Measurements from ENCODE around the gene SLC39A2. TPM values are rescaled to one million over a fixed set of nuclear protein-coding genes. Genes with fewer than 3 reads are reported as not detected.
"Not testable (repeated sequence)": the region's sequence is repeated elsewhere in the genome, so short reads cannot be mapped to it uniquely, and the experiment has no call there.

SLC39A2 gene
- total RNA-seq, 2 experiments from 2014 or later, result 0.16 to 0.44 TPM

DNA sequence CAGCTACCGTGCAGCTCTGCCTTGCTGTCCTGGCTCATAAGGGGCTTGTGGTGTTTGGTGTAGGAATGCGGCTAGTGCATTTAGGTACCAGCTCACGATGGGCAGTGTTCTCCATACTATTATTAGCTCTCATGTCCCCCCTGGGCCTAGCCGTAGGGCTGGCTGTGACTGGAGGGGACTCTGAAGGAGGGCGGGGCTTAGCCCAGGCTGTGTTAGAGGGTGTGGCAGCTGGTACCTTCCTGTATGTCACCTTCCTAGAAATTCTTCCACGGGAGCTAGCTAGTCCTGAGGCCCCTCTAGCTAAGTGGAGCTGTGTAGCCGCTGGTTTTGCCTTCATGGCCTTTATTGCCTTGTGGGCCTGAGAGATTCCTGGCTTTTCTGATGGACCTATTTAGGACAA, 2.1 kb downstream of the SLC39A2 start:
- H3K9me3 Mint-ChIP-seq (ENCODE audit: low read depth), result no peaks in the 10 kb centered on the region
- no peak overlapping the region for H3K27ac Mint-ChIP-seq
- H3K36me3 Mint-ChIP-seq, result peaks cover 9% of the 10 kb centered on the region
- no peaks in the 10 kb centered on the region for H3K4me1 Mint-ChIP-seq
- CTCF ChIA-PET, result interaction anchor here (1.1 to 3.0 kb wide), 3 partner anchors 14 to 103 kb away, joined by 3 to 13 read pairs (median 6); no protein-coding TSS in a partner anchor
- DNase-seq (no peak), ATAC-seq (no peak)
- no peak overlapping the region for H3K4me3 Mint-ChIP-seq
- no peaks in the 10 kb centered on the region for H3K27me3 Mint-ChIP-seq

DNA sequence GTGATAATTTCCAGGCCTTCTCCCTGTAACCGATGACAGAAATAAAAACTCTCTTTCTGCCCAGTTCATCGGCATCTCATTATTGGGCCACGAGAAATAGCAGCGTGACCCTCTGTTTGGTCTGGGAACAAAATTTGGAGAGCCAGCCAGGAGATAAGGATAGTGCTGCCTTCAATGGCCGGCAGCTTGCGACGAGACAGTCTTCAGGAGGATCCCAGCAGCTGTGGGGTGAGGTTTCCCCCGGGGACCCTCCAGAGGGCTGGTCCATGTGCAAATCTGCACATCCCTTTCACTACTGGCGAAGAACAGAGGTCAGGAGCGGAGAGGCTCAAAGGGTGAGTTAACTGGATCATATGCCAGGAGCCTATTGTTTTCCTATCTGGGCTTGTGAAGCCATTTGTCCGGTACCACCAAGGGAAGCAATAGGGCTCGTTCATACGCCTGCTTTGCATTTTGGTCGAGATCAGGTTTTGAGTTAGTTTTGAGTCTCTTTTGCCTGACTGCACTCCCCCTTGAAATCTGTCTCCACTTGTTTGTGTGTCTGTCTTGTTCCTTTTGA, 4.8 kb downstream of the SLC39A2 start:
- H3K4me3 Mint-ChIP-seq, result no peak overlapping the region
- ATAC-seq (no peak), DNase-seq (no peak)
- H3K36me3 Mint-ChIP-seq, result no peaks in the 10 kb centered on the region
- H3K27me3 Mint-ChIP-seq, result no peaks in the 10 kb centered on the region
- no peaks in the 10 kb centered on the region for H3K4me1 Mint-ChIP-seq
- no peaks in the 10 kb centered on the region for H3K9me3 Mint-ChIP-seq (ENCODE audit: low read depth)
- no peak overlapping the region for H3K27ac Mint-ChIP-seq
- CTCF ChIA-PET, result interaction anchor here (1.2 to 3.7 kb wide), 4 partner anchors 10 to 100 kb away, joined by 3 to 29 read pairs (median 4); no protein-coding TSS in a partner anchor

DNA sequence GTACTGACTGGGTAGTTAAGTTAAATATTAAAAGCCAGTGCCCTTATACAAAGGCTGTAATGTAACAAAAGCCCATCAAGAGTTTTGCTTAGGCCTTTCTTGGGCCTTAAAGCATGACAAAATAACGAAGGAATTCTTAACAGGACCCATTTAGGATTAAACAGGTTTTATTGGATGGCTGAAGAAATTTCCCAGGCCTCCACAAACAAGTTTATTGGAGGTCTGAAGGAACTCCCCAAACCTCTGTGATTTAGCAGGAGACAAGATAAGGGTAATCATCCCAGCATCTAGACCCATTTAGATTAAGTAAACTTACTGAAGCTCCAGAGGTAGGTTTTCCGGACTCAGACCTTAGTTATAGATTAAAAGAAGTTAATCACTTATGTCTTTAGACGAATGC, 10.6 kb downstream of the SLC39A2 start:
- H3K9me3 Mint-ChIP-seq (ENCODE audit: low read depth), result not testable (repeated sequence)

DNA sequence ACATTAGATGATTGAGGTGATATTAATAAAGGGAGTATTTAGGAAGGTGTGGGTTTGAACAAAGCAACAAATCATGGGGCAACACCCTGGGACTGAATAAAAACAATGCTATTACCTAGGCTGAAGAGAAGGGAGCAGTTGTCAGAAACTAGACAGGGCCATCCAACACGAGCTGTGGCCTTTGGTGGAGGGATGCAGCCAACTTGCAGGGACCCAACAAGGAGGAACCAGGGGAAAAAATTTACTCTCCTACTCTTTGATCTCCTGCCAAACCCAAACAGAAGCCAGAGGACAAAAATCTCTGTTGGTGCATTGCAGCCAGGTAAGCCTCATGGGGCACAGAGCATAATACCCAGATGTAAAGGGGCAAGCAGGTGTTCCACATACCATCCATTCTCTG, 12.0 kb downstream of the SLC39A2 start:
- Mint-ChIP-seq H3K27ac (no peak overlapping the region), H3K27me3 (peaks cover 23% of the 10 kb centered on the region), H3K36me3 (no peaks in the 10 kb centered on the region), H3K4me3 (no peak overlapping the region), H3K9me3 (ENCODE audit: low read depth) (no peaks in the 10 kb centered on the region), H3K4me1 (no peaks in the 10 kb centered on the region)
- ATAC-seq (no peak), DNase-seq (no peak)
- CTCF ChIA-PET, result interaction anchor here (2.2 to 11.2 kb wide), 4 partner anchors 29 to 95 kb away, joined by 12 to 170 read pairs (median 122); partner anchors contain the start of gene ZNF219

More for the DNA sequence above, 10.6 kb downstream of the SLC39A2 start:
- H3K4me3 Mint-ChIP-seq, DNase-seq, CTCF ChIA-PET, H3K4me1 Mint-ChIP-seq, ATAC-seq, H3K36me3 Mint-ChIP-seq, H3K27ac Mint-ChIP-seq: not testable (repeated sequence)
- H3K27me3 Mint-ChIP-seq, result peaks cover 23% of the 10 kb centered on the region

DNA sequence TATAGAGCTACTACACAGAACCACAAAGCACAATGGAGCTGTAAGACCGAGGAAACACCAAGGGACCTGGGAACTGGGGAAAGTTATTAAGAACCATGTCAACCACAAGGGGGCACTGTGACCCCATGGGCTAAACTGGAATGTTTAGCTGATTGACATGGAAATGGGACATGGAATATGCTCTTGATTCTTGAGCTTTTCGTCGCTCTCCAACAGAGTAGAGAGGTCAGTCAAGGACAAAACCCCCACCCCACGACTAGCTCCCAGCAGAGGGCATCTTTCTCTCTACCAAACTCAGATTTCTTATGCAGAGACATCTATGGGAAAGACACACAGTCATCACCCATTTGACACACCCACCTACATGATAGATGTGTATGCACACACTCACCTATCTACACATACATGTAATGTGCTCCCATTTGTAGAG, 15.7 kb downstream of the SLC39A2 start:
- CTCF ChIA-PET, result interaction anchor here (0.7 to 11.2 kb wide), 44 partner anchors 9 to 540 kb away, joined by 3 to 170 read pairs (median 5); partner anchors contain the start of genes ARHGEF40, NDRG2, RNASE13 and RNASE8
- Mint-ChIP-seq H3K4me3 (no peak overlapping the region), H3K27me3 (peaks cover 23% of the 10 kb centered on the region), H3K9me3 (ENCODE audit: low read depth) (no peaks in the 10 kb centered on the region), H3K4me1 (no peaks in the 10 kb centered on the region), H3K27ac (no peak overlapping the region), H3K36me3 (no peaks in the 10 kb centered on the region)
- DNase-seq, result peak; percentile 83
- peak; percentile 78 for ATAC-seq

DNA sequence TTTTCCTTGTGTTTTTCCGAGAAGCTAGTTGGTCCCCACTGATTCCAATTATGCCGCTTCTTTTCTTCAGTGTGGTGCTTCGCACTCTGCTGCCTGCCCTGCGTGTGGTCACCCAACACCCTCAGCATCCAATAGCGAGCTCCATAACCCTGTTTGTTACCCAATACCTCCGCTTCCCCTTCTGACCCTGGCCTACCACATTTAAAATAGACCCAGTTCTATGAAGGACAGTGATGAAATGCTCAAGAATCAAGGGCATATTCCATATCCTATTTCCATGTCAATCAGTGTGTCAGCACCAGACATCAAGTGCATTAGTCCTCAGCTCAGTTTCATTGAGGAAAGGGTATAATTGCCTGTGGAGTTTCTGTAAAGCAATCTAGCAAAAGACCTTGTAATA, 16.2 kb downstream of the SLC39A2 start:
- peaks cover 23% of the 10 kb centered on the region for H3K27me3 Mint-ChIP-seq
- DNase-seq (no peak), ATAC-seq (no peak)
- H3K9me3 Mint-ChIP-seq (ENCODE audit: low read depth), result no peaks in the 10 kb centered on the region
- H3K4me3 Mint-ChIP-seq, result no peak overlapping the region
- no peaks in the 10 kb centered on the region for H3K4me1 Mint-ChIP-seq
- no peak overlapping the region for H3K27ac Mint-ChIP-seq
- no peaks in the 10 kb centered on the region for H3K36me3 Mint-ChIP-seq
- CTCF ChIA-PET, result interaction anchor here (0.7 to 11.2 kb wide), 40 partner anchors 8 to 327 kb away, joined by 3 to 170 read pairs (median 6); partner anchors contain the start of genes ARHGEF40, NDRG2, RNASE13 and RNASE8

DNA sequence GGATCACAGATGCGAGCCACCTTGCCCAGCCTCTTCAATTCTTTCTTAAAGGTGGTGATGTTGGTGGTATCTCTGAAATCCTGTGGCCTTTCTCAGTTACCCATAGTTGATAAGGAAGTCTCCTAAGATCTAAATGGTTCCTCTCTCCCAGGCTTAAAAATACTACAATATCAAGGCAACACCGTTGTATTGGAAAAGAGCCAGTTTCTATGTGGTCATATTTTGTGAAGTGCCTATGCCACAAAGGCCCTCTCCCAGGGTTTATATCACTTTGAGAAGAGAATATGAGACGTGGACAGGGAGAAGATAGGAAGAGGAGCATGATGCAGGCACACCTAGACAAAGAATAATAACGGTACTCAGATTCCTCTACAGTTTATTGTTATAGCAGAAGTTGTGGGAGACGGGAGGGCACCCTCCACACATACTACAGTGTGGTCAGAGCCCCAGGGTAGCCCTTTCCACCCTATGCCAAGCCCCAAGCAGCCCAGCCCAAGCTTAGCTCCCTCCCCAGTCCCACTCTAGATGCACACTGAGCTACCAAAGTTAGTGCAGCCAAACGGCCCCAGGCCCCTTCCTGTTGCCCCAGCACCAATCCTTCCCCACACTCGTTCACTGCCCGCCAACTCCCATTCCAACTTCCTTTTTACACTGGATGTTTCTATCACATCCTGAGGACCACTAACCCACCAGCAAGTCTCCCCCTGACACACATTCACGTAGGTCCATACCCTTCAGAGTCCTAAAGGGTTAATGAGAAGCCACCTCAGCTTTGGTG, 17.5 kb downstream of the SLC39A2 start:
- no peak overlapping the region for H3K27ac Mint-ChIP-seq
- CTCF ChIA-PET, result interaction anchor here (1.1 to 11.2 kb wide), 11 partner anchors 7 to 89 kb away, joined by 3 to 170 read pairs (median 26); partner anchors contain the start of genes NDRG2, RNASE13, SLC39A2 and TMEM253
- no peak for ATAC-seq
- H3K36me3 Mint-ChIP-seq, result no peaks in the 10 kb centered on the region
- no peak for DNase-seq
- H3K9me3 Mint-ChIP-seq (ENCODE audit: low read depth), result no peaks in the 10 kb centered on the region
- peaks cover 22% of the 10 kb centered on the region for H3K27me3 Mint-ChIP-seq
- H3K4me1 Mint-ChIP-seq, result no peaks in the 10 kb centered on the region
- H3K4me3 Mint-ChIP-seq, result no peak overlapping the region

DNA sequence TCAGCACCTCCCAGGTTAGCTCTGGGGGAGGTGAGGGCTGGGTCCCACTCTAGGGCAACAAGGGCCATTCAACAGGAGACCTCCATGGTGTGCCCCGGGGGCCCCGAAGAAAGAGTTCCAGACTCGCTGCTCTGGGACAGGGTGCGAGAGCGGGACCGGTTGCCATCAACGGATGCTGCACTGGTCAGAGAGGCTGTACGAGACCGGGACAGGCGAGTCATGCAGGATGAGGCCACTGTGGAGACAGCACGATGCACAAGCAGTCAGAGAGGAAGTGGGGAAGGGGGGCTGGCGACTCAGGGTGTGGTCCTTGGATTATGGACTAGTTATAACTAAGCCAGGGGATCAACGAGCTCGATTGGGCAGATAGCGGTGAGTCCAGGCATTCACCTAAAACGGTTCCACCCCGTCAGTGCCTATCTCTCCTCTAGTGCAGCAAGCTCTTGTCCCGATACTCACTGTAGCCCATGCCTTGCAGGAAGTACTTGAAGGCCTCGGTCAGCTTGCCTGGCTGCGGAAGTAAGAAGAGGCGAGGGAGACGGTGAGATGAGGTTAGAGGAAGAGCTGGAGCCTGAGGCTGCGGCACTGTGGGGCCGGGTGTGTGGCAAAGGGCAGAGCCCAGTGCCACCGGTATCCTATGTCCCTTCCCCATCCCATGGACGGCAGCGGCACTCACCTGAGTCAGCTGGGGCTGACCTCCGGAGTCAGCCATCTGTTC, 18.6 kb downstream of the SLC39A2 start:
- Mint-ChIP-seq H3K36me3 (no peaks in the 10 kb centered on the region), H3K4me3 (no peak overlapping the region), H3K9me3 (ENCODE audit: low read depth) (no peaks in the 10 kb centered on the region), H3K27me3 (peaks cover 18% of the 10 kb centered on the region), H3K4me1 (no peaks in the 10 kb centered on the region), H3K27ac (no peak overlapping the region)
- CTCF ChIA-PET, result interaction anchor here (1.0 to 11.2 kb wide), 6 partner anchors 9 to 88 kb away, joined by 3 to 170 read pairs (median 21); partner anchors contain the start of genes RNASE13 and ZNF219
- DNase-seq (no peak), ATAC-seq (no peak)

DNA sequence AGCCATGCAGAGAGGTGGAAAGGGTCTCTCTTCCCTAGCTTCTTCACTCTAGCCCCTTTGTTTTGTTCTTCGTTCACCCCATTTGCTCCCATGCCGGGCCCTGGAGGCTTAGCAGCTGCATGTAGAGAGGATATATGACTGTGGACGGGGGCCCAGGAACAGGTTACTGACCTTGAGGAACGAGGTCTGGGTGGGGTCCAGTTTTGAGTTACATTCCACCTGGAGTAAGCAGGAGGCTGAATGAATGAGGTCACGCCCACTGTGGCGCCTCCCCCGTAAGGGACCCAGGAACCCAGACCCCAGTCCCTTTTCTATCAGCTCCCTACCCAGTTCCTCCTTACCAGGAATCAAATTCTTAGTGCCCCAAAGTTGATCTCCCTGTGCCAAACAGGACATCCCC, 19.2 kb downstream of the SLC39A2 start:
- ATAC-seq (no peak), DNase-seq (no peak)
- H3K9me3 Mint-ChIP-seq (ENCODE audit: low read depth), result no peaks in the 10 kb centered on the region
- H3K36me3 Mint-ChIP-seq, result no peaks in the 10 kb centered on the region
- H3K27ac Mint-ChIP-seq, result no peak overlapping the region
- peaks cover 20% of the 10 kb centered on the region for H3K27me3 Mint-ChIP-seq
- CTCF ChIA-PET, result interaction anchor here (1.0 to 11.2 kb wide), 5 partner anchors 10 to 86 kb away, joined by 3 to 170 read pairs (median 6); partner anchors contain the start of gene ZNF219
- no peak overlapping the region for H3K4me3 Mint-ChIP-seq
- no peaks in the 10 kb centered on the region for H3K4me1 Mint-ChIP-seq

DNA sequence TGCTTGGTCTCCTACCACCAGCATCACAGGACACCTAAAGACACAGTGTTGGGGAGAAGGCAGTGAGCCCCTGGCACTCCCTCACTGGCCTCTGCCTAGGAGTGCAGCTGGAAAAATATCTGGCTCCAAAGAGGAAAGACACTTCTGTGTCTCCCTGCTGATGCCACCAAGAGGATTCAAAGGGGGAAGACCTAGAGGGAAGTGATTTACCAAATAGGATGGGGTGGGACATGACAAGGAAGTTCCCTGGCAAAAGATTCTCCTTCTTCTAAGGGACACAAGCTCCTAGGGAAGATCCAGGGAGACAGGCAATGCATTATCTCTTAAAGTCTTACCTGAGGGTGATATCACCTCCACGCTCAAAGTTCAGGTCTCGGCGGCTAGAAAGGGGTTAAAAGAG, 19.7 kb downstream of the SLC39A2 start:
- Mint-ChIP-seq H3K4me1 (peaks cover under 1% of the 10 kb centered on the region), H3K36me3 (no peaks in the 10 kb centered on the region), H3K27me3 (peaks cover 24% of the 10 kb centered on the region), H3K4me3 (no peak overlapping the region), H3K27ac (no peak overlapping the region), H3K9me3 (ENCODE audit: low read depth) (no peaks in the 10 kb centered on the region)
- ATAC-seq (no peak), DNase-seq (no peak)
- CTCF ChIA-PET, result interaction anchor here (0.9 to 11.2 kb wide), 4 partner anchors 14 to 86 kb away, joined by 3 to 170 read pairs (median 4); partner anchors contain the start of gene ZNF219

DNA sequence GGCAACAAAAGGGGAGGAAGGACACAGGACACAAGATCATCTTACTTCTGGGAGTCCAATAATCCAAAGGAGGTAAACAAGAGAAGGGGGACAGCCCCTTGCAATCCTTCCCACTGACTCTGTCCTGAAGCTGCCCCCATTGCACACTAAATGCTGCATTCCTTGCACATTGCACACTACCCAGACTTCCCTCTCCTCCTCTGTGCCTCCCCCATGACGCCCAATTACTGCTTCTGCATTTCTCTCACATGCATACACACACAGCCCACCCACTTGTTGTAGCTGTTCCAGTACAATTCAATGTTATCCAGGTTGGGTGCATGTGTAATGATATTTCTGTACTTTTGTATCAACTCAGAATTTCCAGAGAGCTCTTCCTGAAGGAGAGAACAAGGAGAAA, 20.3 kb downstream of the SLC39A2 start:
- ATAC-seq, result no peak
- Mint-ChIP-seq H3K9me3 (ENCODE audit: low read depth) (no peaks in the 10 kb centered on the region), H3K27me3 (peaks cover 27% of the 10 kb centered on the region), H3K4me3 (no peak overlapping the region), H3K4me1 (peaks cover 6% of the 10 kb centered on the region), H3K36me3 (no peaks in the 10 kb centered on the region), H3K27ac (no peak overlapping the region)
- CTCF ChIA-PET, result interaction anchor here (0.9 to 11.2 kb wide), 6 partner anchors 11 to 85 kb away, joined by 3 to 170 read pairs (median 6); partner anchors contain the start of gene ZNF219
- DNase-seq, result no peak

DNA sequence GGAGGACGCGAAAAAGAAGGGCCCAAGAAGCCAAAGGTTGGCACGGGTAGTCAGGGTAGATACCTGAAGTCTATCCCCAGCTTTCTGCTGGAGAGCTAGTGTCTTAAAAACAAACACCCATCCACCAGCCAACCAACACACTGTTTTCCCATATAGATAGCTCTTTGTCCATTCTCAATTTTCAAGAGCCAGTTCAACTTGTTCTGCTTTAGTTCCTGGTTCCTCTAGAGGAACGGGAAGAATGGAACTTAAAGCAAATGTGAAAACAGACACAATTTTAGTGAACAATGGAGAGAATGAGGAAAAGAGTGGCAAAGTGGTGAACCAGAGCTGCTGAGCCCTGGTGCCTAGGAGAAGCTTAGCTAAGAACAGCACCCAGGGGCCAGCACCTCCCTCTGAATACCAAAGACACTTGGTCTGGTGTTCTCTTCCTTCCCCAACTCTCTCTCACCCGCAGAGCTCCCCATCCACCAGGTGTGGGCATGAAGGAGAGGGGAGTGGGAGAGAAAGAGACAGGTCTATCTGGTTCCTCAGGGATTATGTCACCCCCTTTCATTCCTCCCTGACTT, 22.0 kb downstream of the SLC39A2 start:
- H3K9me3 Mint-ChIP-seq (ENCODE audit: low read depth), result no peaks in the 10 kb centered on the region
- no peaks in the 10 kb centered on the region for H3K36me3 Mint-ChIP-seq
- ATAC-seq, result no peak
- peaks cover 30% of the 10 kb centered on the region for H3K27me3 Mint-ChIP-seq
- no peak overlapping the region for H3K4me3 Mint-ChIP-seq
- H3K27ac Mint-ChIP-seq, result no peak overlapping the region
- peaks cover 9% of the 10 kb centered on the region for H3K4me1 Mint-ChIP-seq
- CTCF ChIA-PET, result interaction anchor here (0.9 to 11.2 kb wide), 9 partner anchors 13 to 114 kb away, joined by 3 to 170 read pairs (median 5); partner anchors contain the start of genes TMEM253 and ZNF219
- no peak for DNase-seq

Measured in activated CD8-positive, alpha-beta memory T cell treated with anti-CD3 and anti-CD28 coated beads, Interleukin-2, amount 10 ng/mL, durations not matched to agents 7 days and 5 days (primary cell).